ENCODE data around the gene GRAP.
"Not testable (repeated sequence)": the region's sequence is repeated elsewhere in the genome, so short reads cannot be mapped to it uniquely, and the experiment has no call there.

GRAP gene

DNA sequence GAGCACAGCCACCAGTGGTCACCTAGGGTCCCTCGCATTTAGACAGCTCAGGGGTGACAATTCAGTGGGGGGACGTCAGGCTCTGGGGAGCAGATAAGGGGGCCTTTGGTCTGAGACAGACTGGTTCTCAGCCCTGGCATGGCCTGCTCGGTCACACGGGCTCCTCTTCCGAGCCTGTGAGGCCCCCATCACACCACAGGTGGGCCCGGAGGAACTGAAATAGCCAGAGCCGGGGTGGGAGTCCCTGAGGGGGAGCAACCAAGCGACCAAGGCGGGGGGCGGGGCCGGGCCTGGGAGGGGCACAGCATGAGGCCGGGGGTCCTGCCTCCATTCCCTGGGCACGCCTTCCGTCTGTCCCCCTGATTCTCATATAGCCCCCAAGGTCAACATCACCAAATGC, 4.4 kb downstream of the GRAP start:
- DNase-seq (ENCODE audit: low read depth, low spot score), result not testable (repeated sequence)

DNA sequence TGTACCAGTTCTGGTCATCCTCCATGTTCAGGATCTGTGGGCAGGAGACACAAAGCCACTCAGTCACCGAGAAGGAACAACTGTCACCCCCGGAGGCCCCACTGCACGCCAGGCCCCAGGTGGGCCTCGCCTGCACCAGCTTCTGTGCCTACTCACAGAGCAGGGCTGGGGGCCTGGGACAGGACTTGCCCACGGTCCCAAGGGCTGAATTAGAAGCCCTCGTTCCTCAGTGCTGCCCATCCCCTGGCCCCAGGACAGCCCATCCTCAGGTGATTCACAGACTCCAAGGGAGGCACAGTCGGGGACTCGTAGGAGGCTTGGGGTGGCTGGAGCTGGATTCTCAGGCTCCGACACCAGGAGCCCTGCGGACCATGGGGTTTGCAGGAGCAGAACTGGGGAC, 4.9 kb downstream of the GRAP start:
- DNase-seq (ENCODE audit: low read depth, low spot score), result not testable (repeated sequence)

DNA sequence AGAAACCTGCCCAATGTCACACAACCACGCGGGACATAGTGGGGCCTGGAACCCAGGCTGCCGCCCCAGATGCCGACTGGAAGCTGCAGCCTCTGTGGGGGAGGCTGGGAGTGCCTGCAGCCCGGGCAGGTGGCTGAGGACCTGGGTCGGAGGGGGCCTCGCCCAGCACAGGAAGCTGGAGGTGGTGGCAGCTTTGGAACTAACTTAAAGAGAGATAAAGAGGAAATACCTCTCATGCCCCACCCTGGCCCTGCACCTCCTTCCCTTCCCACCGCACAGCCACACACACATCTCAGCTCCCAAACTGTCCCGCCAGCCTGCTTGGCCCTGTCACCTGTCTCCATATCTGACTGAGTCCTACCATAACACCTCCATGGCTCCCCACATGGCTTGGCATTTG, 6.4 kb downstream of the GRAP start:
- DNase-seq (ENCODE audit: low read depth, low spot score), result not testable (repeated sequence)

DNA sequence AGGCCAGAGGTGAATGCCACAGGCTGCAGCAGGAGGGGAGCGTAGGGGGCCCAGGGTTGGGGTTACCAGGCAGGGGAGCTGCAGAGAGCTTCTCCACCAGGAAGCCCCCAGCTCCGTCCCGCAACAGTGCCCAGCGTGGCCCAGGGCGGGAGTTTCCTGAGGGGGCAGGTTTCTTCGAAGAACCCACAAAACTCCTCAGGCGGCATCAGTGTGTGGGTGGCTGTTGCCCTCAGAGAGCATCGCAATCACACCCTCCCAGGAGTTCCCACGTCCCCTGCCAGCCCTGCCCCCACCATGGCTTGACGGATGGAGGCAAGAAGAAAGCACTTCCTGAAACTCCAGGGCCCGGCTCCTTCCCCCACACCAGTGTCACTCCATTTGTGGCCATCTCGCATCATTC, 8.0 kb downstream of the GRAP start:
- DNase-seq (ENCODE audit: low read depth, low spot score), result not testable (repeated sequence)

DNA sequence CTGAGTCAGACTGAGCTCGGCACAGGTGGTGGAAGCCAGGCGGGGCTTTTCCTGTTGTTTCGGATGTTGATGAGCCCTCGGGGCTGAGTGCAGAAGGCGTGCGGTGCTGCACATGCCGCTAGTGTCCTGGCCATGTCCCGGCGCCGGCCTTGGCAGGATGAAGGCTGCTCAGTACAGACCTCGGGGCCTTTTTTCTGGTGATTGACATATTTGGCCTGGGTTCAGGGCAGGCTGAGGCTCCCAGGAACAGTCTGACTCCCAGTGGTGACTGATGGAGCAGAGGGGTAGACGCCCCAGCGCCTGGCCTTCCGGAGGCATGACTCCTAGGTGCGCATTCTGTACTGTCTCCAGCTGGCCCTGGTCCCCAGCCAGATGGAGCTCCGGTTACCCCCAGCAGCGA, 8.8 kb downstream of the GRAP start:
- DNase-seq (ENCODE audit: low read depth, low spot score), result not testable (repeated sequence)

DNA sequence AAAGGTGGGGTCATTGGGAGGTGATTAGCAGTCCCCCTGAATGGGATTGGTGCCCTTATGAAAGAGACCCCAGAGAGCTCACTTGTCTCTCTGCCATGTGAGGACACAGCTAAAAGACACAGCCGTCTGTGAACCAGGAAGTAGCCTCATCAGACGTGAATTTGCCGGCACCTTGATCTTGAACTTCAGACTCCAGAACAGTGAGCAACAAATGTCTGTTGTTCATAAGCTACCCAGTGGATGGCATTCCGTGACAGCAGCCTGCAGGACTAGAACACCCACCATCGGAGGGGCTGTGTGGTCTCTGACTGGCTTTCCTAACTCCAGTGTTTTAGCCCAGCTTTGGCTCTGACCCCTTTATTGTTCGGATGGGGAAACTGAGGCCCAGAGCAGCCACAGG, 9.2 kb downstream of the GRAP start:
- DNase-seq (ENCODE audit: low read depth, low spot score), result not testable (repeated sequence)

DNA sequence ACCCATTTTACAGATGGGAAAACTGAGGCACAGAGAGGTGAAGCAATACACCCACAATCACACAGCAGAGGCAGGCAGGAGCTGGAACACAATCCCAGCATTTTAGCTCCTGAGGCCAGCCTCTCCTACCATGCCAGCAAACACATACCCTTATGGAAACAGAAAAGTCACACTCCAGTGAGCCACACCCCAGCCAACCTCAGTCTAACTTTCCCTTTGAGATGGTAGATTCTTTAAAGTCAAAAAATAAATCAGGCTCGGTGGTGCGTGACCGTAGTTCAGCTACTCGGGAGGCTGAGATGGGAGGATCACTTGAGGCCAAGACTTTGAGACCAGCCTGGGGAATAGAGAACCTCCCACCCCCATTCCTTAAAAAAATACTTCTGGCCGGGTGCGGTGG, 10.6 kb downstream of the GRAP start:
- not testable (repeated sequence) for DNase-seq (ENCODE audit: low read depth, low spot score)

DNA sequence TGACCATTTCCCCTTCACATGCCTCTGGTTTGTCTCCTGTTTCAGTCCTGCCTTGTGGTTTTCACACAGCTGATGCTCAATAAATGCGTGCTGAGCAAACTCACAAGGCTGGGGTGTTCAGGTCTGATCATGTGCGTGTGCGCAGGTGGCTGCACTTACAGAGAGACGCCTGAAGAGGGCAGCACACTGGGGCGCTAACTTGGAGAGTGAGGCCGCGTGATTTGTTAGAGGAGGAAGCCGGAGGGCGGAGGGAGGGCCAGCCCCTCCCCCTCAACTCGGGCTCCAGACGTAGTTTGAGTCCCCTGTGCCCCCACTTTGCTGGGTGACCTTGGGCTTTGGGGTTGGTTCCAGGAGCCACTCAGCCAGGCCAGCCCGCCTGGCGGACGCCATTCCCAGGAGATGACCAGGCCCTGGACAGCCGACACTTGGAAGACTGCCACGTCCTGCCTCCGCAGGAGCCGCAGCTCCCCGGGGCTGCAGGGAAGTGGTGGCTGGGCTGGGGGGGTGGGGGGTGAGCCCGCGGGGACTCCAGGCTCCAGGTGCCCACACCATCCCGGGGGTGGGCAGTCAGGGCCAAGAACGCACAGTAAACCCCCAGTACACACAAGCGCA, 14.3 kb downstream of the GRAP start:
- DNase-seq (ENCODE audit: low read depth, low spot score), result not testable (repeated sequence)

DNA sequence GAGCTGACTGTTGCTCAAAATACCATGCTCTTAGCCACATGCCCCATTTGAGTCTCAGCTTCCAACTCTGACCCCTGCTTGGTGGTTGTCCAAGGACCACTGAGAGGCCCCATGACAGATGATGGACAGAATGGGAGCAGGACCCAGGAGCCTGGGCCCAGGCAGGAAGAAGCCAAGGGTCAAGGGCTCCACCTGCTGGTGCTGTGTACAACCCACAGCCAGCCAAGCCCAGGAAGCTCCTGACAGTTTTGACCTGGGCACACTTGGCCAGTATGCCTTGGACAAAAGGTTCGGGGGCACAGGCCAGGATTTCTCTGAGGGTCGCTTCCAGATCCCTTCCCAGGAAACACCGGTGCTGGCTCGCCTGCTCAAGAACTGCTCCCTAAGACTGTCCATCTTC, 15.0 kb downstream of the GRAP start:
- DNase-seq (ENCODE audit: low read depth, low spot score), result not testable (repeated sequence)

DNA sequence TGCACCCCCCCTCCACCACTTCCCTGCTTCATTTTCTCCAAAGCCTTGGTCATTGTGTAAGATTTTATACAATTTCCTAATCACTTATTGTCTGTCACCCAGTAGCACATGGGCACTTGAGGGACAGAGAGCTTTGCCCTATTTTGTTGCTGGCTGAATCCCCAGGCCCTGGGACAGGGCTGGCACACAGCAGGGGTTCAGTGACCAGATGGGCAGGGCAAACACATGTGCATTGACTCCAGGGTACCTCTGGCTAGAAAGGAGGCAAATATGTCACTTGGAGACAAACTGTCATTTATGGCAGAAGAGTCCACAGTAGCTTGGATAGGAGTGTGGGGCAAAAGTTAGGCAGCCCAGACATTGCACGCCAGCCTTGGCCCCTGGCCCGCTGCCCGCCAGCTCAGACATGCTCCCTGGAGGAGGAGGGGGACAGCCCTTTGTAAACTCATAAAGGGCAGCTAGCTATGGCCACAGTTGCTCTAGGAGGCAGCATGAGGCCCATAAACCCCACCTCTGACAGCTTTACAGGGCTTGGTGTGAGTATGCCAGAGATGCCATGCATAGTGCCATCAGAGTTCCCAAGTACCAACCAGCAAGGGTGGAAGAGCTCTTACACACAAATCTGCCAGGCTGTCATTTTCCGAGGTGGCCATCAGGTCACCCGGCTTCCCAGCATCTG, 15.8 kb downstream of the GRAP start:
- not testable (repeated sequence) for DNase-seq (ENCODE audit: low read depth, low spot score)

DNA sequence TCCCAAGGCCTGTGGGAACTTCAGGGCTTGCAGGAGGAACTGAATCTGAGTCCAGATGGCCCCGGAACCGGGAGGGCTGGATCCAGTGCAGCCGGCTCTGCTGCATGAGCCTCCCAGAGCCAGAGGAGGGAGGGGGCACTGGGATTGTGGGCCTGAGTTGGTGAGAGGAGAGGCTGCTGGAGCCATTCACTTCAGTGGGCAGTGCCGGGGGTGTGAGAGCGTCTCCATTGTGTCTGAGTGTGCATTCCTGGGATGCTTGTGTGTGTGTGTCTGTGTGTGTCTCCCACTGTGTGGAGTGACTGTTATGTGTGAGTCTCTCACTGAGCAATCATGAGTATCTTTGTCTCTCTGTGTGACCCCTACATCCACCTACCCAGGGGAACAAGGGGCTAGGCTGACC, 17.0 kb downstream of the GRAP start:
- DNase-seq (ENCODE audit: low read depth, low spot score), result not testable (repeated sequence)

DNA sequence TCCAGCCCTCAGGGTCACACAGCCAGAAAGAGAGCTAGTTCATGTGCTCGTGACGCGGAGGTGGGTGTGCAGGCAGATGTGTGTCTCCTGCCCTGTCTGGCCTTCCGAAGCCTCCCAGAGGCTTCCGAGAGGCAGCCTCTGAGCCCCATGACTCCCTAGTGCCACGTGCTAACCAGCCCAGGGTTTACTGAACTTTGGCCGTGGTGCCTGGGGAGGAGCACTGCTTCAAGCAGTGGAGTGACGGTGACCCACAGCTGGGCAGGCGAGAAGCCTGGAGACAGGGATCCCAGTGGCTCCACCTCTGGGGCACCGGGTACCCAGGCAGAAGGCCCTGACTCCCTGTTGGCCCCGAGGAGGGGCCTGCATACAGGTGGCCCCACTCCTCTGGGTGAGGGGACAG, 18.1 kb downstream of the GRAP start:
- not testable (repeated sequence) for DNase-seq (ENCODE audit: low read depth, low spot score)

DNA sequence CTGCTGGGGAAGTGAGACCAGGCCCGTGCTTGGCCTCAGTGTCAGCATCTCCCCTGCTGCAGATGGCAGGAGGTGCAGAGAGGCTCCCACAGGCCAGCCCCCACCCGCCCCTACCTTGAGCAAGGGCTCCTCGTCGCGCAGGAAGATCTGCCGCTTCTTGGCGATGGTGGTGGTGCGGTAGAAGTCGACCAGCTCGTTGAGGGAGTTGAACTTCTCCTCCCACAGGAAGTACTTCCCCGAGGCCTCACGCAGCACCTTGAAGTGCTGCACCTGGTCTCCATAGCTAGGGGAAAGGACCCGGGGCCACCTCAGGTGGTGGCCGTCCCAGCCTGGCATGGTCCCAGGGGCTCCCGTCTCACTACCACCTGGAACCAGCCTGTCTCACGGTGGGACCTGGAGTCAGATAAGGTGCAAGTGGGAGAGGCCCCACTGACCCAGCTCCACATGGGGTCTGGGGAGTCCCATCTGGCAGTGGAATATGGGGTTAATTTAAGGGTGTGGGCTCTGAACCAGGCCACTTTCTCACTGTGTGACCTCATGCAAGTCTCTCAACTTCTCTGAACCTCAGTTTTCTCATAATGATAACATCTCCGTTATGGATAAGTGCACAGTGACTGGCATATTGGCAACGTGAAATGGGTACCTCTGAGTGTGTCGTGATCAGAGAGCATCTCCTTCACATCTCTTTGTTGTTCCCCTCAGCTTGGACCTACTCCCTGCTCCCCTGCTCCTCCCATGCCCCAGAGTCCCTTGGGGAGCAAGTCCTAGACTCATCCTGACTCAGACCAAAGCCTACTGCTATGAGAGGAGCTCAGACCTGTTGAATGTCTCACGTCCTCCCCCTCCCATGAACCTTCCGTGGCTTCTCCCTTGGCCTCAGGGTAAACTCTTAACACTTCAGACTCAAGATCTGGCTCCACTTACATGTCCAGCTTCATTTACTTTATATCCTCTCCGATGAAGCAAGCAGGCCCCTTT, 22.4 kb downstream of the GRAP start:
- DNase-seq (ENCODE audit: low read depth, low spot score), result no peak

DNA sequence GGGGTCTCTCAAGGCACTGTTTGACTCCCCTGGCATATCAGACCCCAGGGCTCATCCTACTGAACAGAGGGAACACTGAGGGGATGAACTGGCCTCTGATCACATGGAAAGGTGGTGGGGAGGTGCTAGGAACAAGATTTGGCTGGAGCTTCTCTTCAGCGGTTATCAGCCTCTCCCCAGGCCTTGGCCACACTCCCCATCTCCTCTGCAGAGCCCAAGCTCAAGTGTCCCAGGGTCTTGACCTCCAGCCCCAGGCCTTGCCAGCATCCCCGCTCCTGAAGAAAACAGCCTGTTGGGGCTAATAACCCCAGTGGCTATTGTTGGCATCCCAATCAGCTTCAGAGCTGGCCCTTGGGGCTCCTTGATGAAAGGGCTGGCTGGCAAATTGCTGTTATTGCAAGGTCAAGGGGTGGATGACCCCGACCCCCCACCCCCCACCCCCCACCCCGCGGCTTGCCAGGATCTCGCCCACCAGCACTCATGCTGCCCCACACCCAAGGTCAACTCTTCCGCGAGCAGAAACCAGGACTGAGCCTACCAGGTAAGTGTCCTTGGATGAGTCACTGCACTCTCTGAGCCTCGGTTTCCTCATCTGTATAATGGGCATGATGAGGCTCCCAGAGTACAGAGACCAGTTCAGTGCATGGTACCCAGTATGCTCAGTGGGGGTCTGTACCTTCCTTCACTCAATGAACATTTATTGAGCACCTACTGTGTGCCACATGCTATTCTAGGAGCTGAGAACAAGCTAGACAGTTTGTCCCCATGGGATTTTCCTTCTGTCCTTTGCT, 23.4 kb downstream of the GRAP start:
- DNase-seq (ENCODE audit: low read depth, low spot score), result no peak

DNA sequence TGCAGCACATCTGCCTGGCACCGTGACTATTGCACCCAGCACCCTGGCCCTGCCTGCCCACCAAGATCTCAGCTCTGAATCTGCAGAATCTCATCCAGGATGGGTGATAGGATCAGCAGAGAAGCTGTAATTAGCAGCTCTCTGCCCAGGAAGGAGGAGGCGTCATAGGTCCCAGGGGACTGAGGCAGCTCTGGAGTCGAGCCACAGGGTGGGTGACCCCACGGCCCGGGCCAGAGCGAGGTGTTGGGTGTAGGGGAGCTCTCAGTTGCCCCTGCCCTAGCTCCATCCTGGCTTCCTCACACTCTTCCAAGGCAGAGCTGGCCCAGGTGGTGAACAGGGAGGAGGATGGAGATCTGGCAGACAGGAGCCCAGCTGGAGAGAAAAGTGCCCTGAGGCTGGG, 24.0 kb downstream of the GRAP start:
- no peak for DNase-seq (ENCODE audit: low read depth, low spot score)

DNA sequence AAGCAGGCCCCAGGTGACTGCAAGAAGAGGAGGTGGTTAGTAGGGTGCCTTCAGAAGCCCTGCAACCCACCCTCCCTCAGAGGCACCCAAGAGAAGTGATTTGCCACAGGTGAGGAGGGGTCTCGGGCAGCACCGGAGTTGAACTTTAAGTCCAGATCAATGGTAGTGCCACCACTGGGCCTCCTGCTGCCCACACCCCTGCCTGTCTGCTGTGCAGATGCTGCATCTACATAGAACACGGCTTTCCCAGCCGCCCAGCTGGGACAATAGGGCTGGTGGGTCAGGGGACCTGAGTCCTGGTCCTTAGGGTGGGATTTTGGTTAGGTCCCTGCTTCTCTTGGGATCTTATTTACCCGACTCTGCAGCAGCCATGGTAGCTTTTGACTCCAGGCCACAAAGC, 24.6 kb downstream of the GRAP start:
- DNase-seq (ENCODE audit: low read depth, low spot score), result no peak

DNA sequence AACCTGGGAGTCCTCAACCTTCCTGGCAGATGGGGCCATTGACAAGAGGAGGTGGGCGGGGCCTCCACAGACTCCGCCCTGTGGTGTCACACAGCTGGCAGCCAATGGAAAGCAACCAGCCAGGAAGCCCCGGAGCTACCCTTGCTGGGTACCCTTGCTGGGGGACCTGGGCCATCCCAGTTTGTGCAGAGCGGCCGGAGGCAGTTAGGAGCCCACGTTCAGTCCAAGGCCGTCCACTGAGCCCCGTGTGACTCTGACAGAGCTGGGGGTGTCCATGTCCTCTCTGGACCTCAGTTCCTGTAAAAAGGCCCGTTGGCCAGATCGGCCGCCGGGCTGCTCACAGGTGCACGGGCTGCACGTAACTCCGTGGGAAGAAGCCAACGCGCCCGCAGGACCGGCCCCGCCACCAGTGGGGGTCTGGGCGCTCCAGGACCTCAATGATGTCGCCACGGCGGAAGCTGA, 25.1 kb downstream of the GRAP start:
- DNase-seq (ENCODE audit: low read depth, low spot score), result no peak

DNA sequence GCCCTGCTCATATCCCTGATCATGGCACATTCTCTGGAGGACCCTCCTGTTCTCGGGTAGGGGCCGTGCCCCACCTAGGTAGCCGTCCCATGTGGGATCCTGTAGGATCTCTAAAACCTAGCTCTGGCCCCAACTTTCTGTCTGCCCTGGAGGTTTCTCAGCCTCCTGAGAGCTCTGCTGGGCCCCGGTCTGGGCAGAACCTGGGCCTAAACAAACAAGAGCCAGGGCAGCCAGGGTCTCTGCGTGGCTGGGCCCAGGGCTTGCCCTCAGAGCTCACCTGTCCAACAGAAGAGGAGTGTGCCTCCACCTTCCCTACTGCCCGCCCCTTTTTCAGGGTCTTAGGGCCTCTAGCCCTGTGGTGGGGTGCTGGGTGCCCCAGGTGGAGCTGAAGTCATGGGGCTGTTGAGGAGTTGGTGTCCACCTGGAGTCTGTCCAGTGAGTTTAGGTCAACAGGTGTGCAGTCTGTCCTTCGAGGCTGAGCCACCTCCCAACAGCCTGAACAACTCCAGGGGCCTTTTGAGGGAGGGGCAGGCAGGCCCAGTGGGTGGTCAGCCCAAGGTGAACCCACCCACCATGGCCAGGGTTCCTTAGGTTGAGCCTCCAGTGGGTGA, 25.6 kb downstream of the GRAP start:
- not testable (repeated sequence) for DNase-seq (ENCODE audit: low read depth, low spot score)

DNA sequence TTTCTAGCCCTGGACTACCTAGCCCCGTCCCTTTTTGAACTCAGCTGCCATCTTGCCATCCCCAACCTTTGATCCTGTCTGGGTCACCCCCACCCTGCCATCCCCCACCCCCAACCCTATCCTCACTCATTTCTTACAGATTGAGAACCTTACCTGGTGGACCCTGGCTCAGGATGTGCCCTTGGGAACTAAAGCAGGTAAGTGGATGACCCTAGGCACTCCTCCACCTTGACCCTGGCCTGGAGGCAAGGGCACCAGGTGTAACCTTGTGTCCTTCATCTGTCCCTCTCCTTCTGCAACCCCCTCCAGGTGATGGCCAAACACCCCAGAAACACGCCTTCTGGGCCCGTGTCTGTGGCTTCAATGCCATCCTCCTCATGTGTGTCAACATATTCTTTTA, 26.7 kb downstream of the GRAP start:
- no peak for DNase-seq (ENCODE audit: low read depth, low spot score)

DNA sequence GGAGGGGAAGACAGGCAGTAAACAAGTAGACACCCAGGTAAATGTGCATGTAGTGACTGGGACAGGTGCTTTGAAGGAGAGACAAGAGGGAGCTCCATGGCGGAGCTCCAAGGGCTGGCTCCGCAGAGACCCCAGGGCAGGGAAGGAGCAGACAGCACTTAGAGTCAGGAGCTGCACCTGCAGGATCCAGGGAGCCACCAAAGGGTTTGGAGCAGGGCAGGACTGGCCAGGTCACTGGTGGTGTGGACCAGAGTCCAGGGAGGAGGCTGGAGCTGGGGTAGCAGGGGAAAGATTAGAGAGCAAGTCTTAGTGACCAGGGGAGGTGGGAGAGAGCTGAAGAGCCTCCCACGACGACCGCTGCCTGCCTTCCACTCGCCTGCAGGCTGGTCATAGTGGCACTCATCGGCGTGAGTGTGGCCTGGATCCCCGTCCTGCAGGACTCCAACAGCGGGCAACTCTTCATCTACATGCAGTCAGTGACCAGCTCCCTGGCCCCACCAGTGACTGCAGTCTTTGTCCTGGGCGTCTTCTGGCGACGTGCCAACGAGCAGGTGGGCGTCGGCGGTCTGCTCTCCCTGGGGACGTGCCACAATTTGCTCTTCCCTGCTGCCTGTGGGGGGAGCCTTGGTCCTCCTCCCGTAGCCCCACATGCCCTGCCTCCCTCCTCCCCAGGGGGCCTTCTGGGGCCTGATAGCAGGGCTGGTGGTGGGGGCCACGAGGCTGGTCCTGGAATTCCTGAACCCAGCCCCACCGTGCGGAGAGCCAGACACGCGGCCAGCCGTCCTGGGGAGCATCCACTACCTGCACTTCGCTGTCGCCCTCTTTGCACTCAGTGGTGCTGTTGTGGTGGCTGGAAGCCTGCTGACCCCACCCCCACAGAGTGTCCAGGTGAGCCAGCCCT, 27.5 kb downstream of the GRAP start:
- no peak for DNase-seq (ENCODE audit: low read depth, low spot score)

All from activated CD4-positive, CD25-positive, alpha-beta regulatory T cell treated with anti-CD3 and anti-CD28 coated beads, Interleukin-2, amount 50 U/mL, for 16 hours (primary cell).